GM03348 (cell line): ENCODE measurements around the gene TENM4.
A peak's percentile ranks its signal among the peaks of the same experiment; 100 is the strongest.
"Not testable (repeated sequence)": the region's sequence is repeated elsewhere in the genome, so short reads cannot be mapped to it uniquely, and the experiment has no call there.

Experiments used
- DNase-seq: peaks from one replicate; pipeline ENCODE4 v3.0.0; 2012; ENCODE audit warnings: low spot score

Gene TENM4

GRCh38 chr11:79244241-79244772 lies 196.5 kb downstream of the TENM4 start:
- DNase-seq: peak; percentile 80

DNA sequence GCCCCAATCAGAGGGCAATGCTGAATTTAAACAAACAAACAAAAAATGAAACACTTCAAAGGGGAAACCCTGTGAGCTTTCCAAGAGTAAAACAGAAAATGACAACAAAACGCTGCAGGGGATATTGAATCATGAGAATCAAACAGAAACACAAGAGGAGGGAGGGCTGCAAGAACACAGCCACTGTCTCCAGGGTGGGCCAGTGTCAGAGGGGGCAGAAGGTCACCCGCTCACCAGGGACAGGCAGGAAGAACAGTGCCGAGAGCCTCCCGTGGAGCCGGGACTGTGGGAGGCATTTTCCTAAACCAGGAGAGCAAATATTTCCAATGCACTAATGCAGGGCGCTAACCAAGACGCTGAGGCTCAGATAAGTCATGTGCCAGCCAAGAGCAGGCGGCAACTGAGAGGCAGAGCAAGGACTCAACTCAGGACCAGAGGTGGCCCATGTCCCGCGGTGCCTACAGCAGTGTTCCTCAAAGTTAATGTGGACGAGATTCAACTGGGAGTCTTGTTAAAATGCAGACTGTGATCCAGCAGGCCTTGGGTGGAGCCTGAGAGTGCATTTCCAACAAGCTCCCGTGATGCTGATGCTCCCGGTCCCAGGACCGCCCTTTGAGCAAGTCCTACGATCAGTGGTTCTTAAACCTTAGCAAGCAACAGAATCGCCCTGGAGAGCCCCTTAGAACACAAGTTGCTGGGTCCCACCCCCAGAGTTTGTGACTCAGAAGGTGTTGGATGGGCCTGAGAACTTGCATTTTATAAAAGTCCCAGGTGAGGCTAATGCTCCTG lies 197.2 kb downstream of the TENM4 start:
- DNase-seq: no peak

DNA sequence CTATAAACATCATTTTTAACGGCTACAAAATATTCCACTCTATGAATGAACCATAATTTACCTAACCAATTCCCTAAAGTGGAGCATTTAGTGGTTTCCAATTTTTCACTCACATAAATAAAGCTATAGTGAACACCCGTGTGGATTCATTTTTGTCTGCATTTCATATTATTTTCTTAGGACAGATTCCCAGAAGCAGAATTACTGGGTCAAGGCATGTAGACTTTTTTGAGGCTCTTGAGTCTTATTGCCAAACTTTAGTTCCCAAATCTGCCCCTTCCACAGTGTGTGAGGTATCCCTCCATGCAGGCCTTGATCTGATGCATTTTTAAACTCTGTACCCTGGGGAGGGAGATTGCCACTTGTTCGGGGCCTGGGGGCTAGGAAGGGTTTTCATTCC lies 198.2 kb downstream of the TENM4 start:
- no peak for DNase-seq

DNA sequence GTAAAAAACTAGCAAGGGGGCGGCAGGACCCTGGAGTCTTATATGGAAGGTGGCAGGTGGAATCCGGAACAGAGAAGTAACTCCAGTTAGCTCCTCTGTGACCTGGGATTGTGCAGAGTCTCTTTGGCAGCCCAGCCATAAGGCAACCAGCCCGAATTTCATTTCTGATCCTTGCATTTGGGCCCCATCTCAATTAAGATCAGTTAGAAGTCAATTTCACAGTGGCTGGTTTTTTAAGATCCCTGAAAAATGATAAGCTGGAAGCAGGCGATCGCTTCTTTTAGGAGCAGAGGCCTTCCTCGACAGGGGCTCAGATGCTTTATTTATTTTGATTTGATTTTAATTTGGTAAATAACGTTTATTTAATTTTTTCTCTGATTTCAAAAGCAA lies 199.0 kb downstream of the TENM4 start:
- DNase-seq: no peak

DNA sequence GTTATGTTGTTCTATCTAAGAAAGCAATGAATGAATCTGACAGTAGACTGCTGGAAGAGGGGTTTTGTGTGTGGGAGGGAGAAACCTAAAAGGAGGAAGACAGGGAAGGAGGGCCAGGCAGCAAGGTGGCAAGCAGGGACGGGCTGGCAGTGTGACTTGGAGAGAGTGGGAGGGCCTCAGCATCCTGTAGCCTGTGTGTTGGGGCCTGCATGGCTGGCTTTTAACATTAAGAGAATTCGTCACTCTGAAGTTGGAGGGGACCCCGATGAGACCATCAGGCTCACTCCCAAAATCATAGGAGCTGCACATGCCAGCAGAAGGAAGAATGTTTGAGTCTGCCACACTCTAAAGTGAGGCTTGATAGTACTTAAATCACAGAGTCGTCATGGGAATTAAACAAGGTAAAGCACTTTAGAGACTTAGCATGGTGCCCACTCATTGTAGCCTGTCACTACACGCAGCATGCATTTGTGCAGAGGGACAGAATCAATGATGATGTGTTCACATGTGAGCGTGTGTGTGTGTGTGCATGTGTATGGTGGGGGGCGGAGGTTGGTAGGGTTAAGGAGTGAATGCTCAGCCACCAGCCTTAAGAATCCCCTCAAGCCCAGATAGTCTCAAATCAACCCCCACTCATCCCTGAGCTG lies 199.5 kb downstream of the TENM4 start:
- no peak for DNase-seq

DNA sequence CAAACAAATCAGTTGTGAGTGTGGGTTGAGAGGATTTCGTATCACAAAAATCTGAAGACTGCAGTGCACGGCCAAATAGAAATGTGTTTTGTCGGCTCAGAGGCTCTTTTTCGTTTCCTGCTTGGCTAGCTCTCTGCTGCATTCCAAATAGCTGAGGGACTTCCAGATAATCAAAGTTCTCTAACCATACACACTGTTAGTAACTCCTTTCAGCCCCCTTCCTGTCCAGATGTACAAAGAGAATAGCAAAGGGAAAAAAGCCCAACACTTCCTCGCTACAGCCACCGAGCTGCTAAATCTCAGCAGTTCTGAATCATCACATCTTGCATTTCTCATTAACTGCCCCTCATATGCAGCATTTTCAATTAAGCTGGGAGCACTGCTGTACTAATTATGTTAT lies 203.1 kb downstream of the TENM4 start:
- DNase-seq: peak; percentile 84

DNA sequence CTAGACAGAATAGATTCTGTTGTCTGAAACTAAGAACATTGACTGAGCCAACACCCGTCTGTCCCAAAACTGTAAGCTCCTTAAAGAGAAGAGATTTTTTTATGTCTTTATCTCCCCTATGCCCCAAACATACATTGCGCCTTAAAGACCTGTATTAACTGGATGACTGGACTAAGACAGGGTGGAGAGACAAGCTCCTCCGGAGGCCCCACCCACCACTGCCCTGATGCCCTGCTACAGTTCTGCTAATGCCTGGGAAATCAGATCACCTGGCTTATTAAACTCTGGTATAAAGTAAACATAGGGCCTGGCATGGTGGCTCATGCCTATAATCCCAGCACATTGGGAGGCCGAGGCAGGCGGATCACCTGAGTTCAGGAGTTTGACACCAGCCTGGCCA lies 203.7 kb downstream of the TENM4 start:
- DNase-seq: peak; percentile 17

DNA sequence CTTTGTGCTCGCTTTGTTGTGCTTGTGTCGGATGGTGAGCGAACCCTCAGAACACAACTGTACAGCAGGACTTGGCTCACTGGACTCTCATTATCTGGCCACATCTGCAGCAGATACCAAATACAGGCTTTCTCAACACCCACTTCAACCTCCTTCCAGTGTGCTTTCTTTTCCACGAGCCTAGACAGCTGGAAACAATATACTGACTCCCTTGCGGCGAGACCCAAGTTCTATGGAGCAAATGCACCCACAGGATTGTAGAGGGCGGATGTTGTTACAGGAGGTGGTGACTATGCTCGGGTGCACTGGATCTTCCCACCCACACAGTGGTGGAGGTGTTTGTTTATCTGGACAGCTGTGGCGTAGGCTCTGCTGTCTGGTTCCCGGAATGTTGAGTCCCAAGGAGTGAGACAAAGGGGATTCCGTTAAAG lies 204.3 kb downstream of the TENM4 start:
- peak; percentile 84 for DNase-seq

DNA sequence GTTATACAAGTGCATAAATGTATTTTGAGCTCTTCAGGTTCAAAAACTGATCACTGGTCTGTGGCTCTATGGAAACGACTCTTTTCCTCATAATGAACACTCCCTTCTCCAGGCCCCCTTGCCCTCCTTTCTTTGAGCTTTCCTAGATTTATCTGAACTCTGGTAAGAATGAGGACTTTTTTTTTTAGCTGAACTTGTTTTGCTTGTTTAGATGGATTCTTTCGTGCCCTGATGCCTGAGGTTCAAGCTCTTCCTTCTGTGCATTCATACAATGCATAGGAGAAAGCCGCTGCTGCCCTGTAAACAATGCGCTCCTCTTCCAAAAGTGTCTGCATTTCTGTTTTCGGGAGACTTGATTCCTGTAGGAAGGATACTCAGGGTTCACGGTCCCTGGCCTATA lies 205.1 kb downstream of the TENM4 start:
- no peak for DNase-seq

GRCh38 chr11:79232346-79232745 lies 208.5 kb downstream of the TENM4 start:
- peak; percentile 66 for DNase-seq

- DNase-seq: no peak
These were observed 211.8 kb downstream of the TENM4 start for GRCh38 chr11:79229047-79229446.

DNA sequence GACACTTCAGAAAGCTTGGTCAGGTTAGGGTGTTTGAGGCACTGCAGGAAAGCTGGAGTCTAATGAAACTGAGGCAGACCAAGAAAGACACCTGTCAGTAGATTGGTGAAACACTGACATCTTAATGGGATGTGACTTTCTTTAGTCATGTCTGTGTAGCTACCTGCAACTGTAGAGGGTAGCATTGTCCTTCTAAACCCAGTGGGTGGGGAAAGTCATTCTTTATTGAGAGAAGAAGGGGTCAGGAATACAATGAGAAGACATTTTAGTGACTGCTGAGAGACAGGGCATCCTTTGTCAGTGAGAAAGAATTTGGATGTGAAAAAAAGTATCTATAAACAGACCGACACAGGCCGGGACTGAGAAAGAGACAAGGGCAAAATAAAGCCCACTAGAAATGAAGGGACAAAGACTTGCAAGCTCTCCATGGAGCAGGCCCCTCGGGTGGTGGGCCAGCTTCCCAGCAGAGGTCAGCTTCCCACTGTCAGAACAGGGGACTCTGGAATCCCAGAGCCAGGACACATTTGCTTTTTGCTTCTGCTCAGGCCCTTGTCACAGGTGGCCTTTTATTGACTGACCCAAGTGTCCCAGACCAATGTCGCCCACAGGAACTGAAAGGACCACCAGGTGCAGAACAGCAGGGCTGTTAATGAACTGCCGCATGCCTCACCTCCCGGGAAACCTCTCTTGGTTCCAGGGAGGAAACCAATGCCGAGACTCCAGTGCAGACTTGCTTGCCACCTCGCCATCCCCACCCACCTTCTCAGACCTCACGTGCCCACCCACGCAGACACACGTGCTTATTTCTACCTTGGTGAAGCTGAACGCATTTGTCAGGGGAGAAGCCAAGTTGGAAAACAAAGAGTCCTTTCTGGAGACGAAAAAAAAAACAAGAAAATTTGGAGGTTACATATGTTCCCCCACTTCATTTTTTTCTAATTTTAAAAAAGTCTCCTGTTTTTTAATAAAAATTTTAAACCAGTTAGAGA lies 212.8 kb downstream of the TENM4 start:
- no peak for DNase-seq

DNA sequence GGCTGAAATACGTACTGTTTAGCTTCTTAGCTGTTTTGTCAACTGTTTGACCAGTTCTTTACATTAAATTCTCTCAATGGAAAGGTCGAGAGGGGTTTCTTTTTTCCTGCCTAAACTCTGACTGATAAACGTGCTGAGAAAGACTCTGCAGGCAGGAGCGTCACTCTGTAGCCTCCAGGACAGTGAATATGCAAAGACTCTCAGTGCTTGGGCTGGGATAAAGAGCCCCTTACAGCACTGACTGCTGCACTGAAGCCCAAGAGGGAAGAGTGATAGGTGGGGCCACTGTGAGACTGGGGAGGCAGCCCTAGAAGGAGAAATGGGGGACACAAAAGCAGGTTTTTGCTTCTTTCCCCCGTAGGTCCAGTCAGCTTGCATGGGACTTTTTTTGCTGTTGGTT lies 213.5 kb downstream of the TENM4 start:
- DNase-seq: no peak

GRCh38 chr11:79226126-79226525 lies 214.7 kb downstream of the TENM4 start:
- no peak for DNase-seq

- not testable (repeated sequence) for DNase-seq
These were observed 218.7 kb downstream of the TENM4 start for GRCh38 chr11:79222163-79222562.

DNA sequence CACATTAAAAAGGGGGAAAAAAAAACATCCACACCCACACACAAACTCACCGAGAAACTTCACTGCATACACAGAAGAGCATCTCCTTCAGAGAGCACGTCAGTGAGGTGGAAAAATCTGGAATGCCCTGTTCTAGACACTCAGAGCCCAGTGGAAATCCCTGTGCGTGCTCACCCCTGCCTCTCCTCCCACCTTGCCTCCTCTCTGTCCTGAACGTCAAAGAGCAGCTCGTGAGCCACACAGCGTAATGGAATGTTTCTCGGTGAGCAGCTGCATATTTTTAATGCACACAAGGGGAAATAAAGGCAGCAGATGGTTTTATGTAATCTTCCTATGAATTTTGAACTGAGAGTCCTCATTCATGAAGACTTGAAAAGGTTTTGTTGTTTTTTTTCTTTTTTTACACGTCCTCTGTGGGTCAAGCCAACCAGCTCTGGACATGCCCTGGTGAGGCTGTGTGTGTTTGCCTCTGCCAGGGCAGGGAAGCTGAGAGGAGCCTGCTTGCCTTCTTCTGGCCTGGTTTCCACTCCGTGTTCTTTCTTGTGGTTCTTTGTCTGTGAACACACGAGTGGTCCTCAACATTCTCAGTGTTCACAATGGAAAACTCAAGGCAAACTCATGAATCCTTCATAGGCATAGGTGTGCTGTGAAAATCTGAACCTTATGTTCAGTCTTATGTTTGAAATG lies 219.2 kb downstream of the TENM4 start:
- no peak for DNase-seq

- DNase-seq: peak; percentile 45
These were observed 220.7 kb downstream of the TENM4 start for GRCh38 chr11:79220171-79220570.

- no peak for DNase-seq
These were observed 221.4 kb downstream of the TENM4 start for GRCh38 chr11:79219186-79220045.

DNA sequence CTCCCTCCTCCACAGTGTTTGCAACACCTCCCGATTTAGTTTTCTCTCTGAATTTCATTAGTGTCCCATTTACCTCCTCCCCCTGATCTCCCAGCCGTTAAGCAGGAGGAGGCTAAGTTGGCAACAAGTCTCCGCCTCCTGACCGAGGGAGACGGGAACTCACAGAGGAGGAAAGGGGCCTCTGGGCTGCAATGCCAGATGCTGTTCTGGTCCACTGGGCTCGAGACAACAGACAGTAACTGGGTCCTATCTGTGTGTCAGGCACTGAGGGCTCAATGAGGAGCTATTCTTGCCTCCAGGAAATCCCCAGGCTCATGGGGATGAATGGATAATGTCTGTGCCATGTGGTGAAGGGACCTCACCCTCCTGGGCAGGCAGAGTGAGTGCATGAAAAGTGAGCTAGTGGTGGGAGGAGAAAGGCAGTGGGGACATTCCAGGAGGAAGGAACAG lies 228.1 kb downstream of the TENM4 start:
- DNase-seq: no peak

GRCh38 chr11:79209540-79210266 lies 231.1 kb downstream of the TENM4 start:
- DNase-seq: no peak
